DND-41 (cell line): ENCODE measurements around the gene CADPS.

Source experiments
- ATAC-seq: fragments of 200-7000 bp; cut with Tn5 transposase; 3 replicates; pipeline ENCODE4 v1.9.1; 2021; ENCODE audit warnings: low read depth; ENCODE audit not compliant: insufficient read depth
- DNase-seq: peaks from one replicate; pipeline ENCODE4 v3.0.0-alpha.2; 2020
- H2AFZ ChIP-seq: 2 replicates; pipeline ENCODE4 v1.6.0; 2012; ENCODE audit warnings: low read depth, low read length
- H3K27ac ChIP-seq: 2 replicates; pipeline ENCODE4 v1.5.1; 2012; ENCODE audit warnings: low read length, inconsistent platforms
- H3K27me3 ChIP-seq: fragments of 200-600 bp; sonication (generic); 2 replicates; pipeline ENCODE4 v1.6.0; 2012; ENCODE audit warnings: low read length, mild to moderate bottlenecking, inconsistent platforms; ENCODE audit not compliant: insufficient read depth, poor library complexity
- H3K36me3 ChIP-seq: 2 replicates; pipeline ENCODE4 v1.5.1; 2012; ENCODE audit warnings: low read length, inconsistent platforms; ENCODE audit not compliant: insufficient read depth
- H3K4me1 ChIP-seq: 2 replicates; pipeline ENCODE4 v1.5.1; 2012; ENCODE audit warnings: mild to moderate bottlenecking, low read length; ENCODE audit not compliant: insufficient read depth
- H3K4me2 ChIP-seq: 2 replicates; pipeline ENCODE4 v1.6.0; 2012; ENCODE audit warnings: mild to moderate bottlenecking, moderate library complexity, low read length, inconsistent platforms; ENCODE audit not compliant: insufficient read depth
- H3K4me3 ChIP-seq, 2 experiments: fragments of 200-600 bp in 1 of 2; shearing (Covaris generic) in 1 of 2; 2 replicates each; pipeline ENCODE4 v1.5.1; 2012 to 2016; ENCODE audit warnings: inconsistent platforms in 2 of 2, low read length in 2 of 2, mild to moderate bottlenecking in 2 of 2, low read depth in 1 of 2, moderate library complexity in 1 of 2
- H3K79me2 ChIP-seq: 2 replicates; pipeline ENCODE4 v1.6.0; 2012; ENCODE audit warnings: low read length, inconsistent platforms; ENCODE audit not compliant: insufficient read depth
- H3K9ac ChIP-seq: 2 replicates; pipeline ENCODE4 v1.6.0; 2012; ENCODE audit warnings: low read depth, mild to moderate bottlenecking, inconsistent platforms, low read length, moderate library complexity
- H3K9me3 ChIP-seq: 2 replicates; pipeline ENCODE4 v1.5.1; 2012; ENCODE audit warnings: low read length, moderate library complexity, mild to moderate bottlenecking, inconsistent platforms; ENCODE audit not compliant: insufficient read depth, severe bottlenecking
- H4K20me1 ChIP-seq: 2 replicates; pipeline ENCODE4 v1.6.0; 2012; ENCODE audit warnings: low read length; ENCODE audit not compliant: insufficient read depth
- CTCF ChIP-seq: IDR thresholded peaks from 2 replicates; pipeline ENCODE4 v1.5.1; 2012; ENCODE audit warnings: borderline replicate concordance, low read length, moderate library complexity, mild to moderate bottlenecking; ENCODE audit not compliant: poor library complexity, severe bottlenecking; ENCODE audit errors: extremely low read depth
- EZH2 ChIP-seq: IDR thresholded peaks from 3 replicates; pipeline ENCODE4 v1.6.1; 2012; ENCODE audit warnings: borderline replicate concordance, low read depth, mild to moderate bottlenecking, moderate library complexity, low read length, inconsistent platforms; ENCODE audit not compliant: severe bottlenecking

CADPS gene

GRCh38 chr3:62735510-62735909 lies 139.7 kb downstream of the CADPS start:
- no peaks in the 10 kb centered on the region for H3K36me3 ChIP-seq
- H3K9me3 ChIP-seq = no peaks in the 10 kb centered on the region
- H3K27me3 ChIP-seq = no peaks in the 10 kb centered on the region
- H4K20me1 ChIP-seq = no peaks in the 10 kb centered on the region
- ATAC-seq (no peak), DNase-seq (no peak)
- H3K27ac ChIP-seq = no peak overlapping the region
- no peaks in the 10 kb centered on the region for H3K79me2 ChIP-seq
- H3K4me1 ChIP-seq = no peaks in the 10 kb centered on the region
- H3K4me2 ChIP-seq = no peak overlapping the region
- TF ChIP-seq CTCF (no peak), EZH2 (no peak)
- H3K4me3 ChIP-seq = no peak overlapping the region
- H2AFZ ChIP-seq = no peak overlapping the region
- H3K9ac ChIP-seq = no peak overlapping the region

- ATAC-seq (no peak), DNase-seq (no peak)
- Histone ChIP-seq H3K36me3 (no peaks in the 10 kb centered on the region), H3K4me1 (no peaks in the 10 kb centered on the region), H3K4me2 (no peak overlapping the region), H2AFZ (no peak overlapping the region), H3K9ac (no peak overlapping the region), H3K27ac (no peak overlapping the region), H3K27me3 (no peaks in the 10 kb centered on the region), H4K20me1 (no peaks in the 10 kb centered on the region), H3K9me3 (no peaks in the 10 kb centered on the region), H3K4me3 (no peak overlapping the region), H3K79me2 (no peaks in the 10 kb centered on the region)
- TF ChIP-seq CTCF = no peak
- no peak for TF ChIP-seq EZH2
These were observed 142.9 kb downstream of the CADPS start for GRCh38 chr3:62732183-62732904.

- H3K4me1 ChIP-seq = no peaks in the 10 kb centered on the region
- H4K20me1 ChIP-seq = no peaks in the 10 kb centered on the region
- H3K4me3 ChIP-seq = no peak overlapping the region
- no peak overlapping the region for H2AFZ ChIP-seq
- DNase-seq (no peak), ATAC-seq (no peak)
- H3K36me3 ChIP-seq = no peaks in the 10 kb centered on the region
- no peak overlapping the region for H3K9ac ChIP-seq
- H3K79me2 ChIP-seq = no peaks in the 10 kb centered on the region
- no peaks in the 10 kb centered on the region for H3K9me3 ChIP-seq
- H3K27ac ChIP-seq = no peak overlapping the region
- no peak for TF ChIP-seq EZH2
- TF ChIP-seq CTCF = no peak
- peaks cover 6% of the 10 kb centered on the region for H3K27me3 ChIP-seq
- no peak overlapping the region for H3K4me2 ChIP-seq
These were observed 147.2 kb downstream of the CADPS start for GRCh38 chr3:62727981-62728380.
